ENCODE results near the gene TLX2. TPM values are rescaled to one million over a fixed set of nuclear protein-coding genes. Genes with fewer than 3 reads are reported as not detected.
A peak's percentile ranks its signal among the peaks of the same experiment; 100 is the strongest.

TLX2 gene
- total and polyA plus RNA-seq, 8 donors: 0.28 to 0.73 TPM; not detected in 6

- no peak overlapping the region for H3K4me3 ChIP-seq
- H3K36me3 ChIP-seq: peaks cover 3 to 8% (median 4%) of the 10 kb centered on the region in 4 donors
- no peaks in the 10 kb centered on the region for H3K9me3 ChIP-seq
- intact Hi-C loops (cut with DNase I; ENCODE audit: low total_unique reads): no loop called here
- H3K4me1 ChIP-seq: peaks cover 14 to 59% (median 43%) of the 10 kb centered on the region in 4 donors
- no peak for DNase-seq
- H3K27ac ChIP-seq: no peak overlapping the region
- peaks cover 0 to 5% (median 0%) of the 10 kb centered on the region in 3 donors for H3K27me3 ChIP-seq
- TF ChIP-seq POLR2A (IDR thresholded peaks at IDR 0.05) (no peak), EP300 (IDR thresholded peaks at IDR 0.05) (no peak), POLR2AphosphoS5 (IDR thresholded peaks at IDR 0.05) (no peak)
- TF ChIP-seq, protein P1, sequence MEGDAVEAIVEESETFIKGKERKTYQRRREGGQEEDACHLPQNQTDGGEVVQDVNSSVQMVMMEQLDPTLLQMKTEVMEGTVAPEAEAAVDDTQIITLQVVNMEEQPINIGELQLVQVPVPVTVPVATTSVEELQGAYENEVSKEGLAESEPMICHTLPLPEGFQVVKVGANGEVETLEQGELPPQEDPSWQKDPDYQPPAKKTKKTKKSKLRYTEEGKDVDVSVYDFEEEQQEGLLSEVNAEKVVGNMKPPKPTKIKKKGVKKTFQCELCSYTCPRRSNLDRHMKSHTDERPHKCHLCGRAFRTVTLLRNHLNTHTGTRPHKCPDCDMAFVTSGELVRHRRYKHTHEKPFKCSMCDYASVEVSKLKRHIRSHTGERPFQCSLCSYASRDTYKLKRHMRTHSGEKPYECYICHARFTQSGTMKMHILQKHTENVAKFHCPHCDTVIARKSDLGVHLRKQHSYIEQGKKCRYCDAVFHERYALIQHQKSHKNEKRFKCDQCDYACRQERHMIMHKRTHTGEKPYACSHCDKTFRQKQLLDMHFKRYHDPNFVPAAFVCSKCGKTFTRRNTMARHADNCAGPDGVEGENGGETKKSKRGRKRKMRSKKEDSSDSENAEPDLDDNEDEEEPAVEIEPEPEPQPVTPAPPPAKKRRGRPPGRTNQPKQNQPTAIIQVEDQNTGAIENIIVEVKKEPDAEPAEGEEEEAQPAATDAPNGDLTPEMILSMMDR (IDR thresholded peaks at IDR 0.05): no peak
Measured at GRCh38 chr2:74551530-74551929, 37.3 kb downstream of the TLX2 start.

- H3K36me3 ChIP-seq: peaks cover 8 to 14% (median 10%) of the 10 kb centered on the region in 4 donors
- H3K27ac ChIP-seq: no peak overlapping the region
- H3K9me3 ChIP-seq: no peaks in the 10 kb centered on the region
- H3K27me3 ChIP-seq: peaks cover 0 to 5% (median 0%) of the 10 kb centered on the region in 3 donors
- no peak for TF ChIP-seq POLR2A (IDR thresholded peaks at IDR 0.05)
- TF ChIP-seq POLR2AphosphoS5 (IDR thresholded peaks at IDR 0.05): no peak
- no peak for TF ChIP-seq EP300 (IDR thresholded peaks at IDR 0.05)
- TF ChIP-seq, protein P1 (IDR thresholded peaks at IDR 0.05): no peak
- no peak overlapping the region for H3K4me3 ChIP-seq
- WGBS, 5 donors: 78 to 90% (median 85%) methylated on average over 12 to 21 of the region's 21 CpGs
- intact Hi-C loops (cut with DNase I; ENCODE audit: low total_unique reads): no loop called here
- peaks cover 14 to 66% (median 43%) of the 10 kb centered on the region in 4 donors for H3K4me1 ChIP-seq
- no peak for DNase-seq
Measured at GRCh38 chr2:74551942-74552913, 38.0 kb downstream of the TLX2 start.

DNA sequence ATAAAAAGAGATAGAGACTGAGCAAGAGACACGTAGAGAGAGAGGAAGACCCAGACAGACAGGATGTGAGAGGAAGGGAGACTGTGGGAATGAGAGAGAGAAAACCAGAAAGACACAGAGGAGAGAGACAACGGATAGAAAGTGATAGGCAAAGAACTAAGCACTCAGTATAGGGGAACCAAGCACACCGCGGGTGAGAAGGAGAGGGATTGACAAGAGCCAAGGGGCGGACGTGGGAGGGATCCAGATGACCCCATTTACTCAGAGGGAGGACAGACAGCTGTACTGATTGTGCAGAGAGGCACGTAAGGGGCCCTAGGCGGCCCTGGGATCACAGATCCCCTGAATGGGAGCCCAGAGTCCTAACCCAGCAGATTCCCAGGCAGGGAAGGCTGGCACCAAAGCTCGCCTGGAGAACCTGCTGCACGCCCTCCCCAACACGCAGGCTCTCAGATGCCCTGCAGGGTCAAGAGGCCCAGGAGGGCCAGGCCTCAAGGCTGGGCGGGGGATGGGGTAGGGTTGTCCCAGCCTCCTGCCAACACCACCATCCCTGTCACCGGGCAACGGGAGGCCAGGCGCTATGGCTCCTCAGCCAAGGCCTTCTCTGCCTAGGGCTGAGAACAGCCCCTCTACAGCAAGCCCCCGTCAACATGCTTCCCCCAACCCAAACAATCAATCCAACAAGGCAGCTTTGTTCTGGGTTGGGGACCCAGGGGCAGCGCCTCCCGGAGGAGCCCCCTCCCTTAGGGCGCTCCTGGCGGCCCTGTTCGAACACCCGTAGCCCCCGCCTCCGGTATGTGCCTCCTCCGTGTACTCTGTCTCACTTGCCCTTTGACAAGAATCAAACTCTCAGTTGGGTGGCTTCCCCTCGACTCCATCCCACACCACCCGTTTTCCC, 38.9 kb downstream of the TLX2 start:
- peaks cover 8 to 14% (median 10%) of the 10 kb centered on the region in 4 donors for H3K36me3 ChIP-seq
- peak overlapping the region; percentile 78 to 85 (median 80) for H3K4me3 ChIP-seq
- peaks cover 0 to 5% (median 0%) of the 10 kb centered on the region in 3 donors for H3K27me3 ChIP-seq
- H3K27ac ChIP-seq: peak overlapping the region; percentile 10 to 94 (median 91)
- TF ChIP-seq POLR2AphosphoS5 (IDR thresholded peaks at IDR 0.05): no peak
- no peak for TF ChIP-seq POLR2A (IDR thresholded peaks at IDR 0.05)
- TF ChIP-seq, protein P1 (IDR thresholded peaks at IDR 0.05): no peak
- no peak for TF ChIP-seq EP300 (IDR thresholded peaks at IDR 0.05)
- H3K9me3 ChIP-seq: no peaks in the 10 kb centered on the region
- H3K4me1 ChIP-seq: peaks cover 14 to 75% (median 51%) of the 10 kb centered on the region in 4 donors
- 45 to 57% (median 55%) methylated on average over 25 to 27 of the region's 27 CpGs for WGBS, 5 donors
- intact Hi-C loops (cut with DNase I; ENCODE audit: low total_unique reads): no loop called here
- DNase-seq: peak in 1 of 2 donors; percentile 67
